Measurements from ENCODE around the gene ZNF264.

- no peak for TF ChIP-seq CTCF (IDR thresholded peaks at IDR 0.05)
- no peak for TF ChIP-seq POLR2A (IDR thresholded peaks at IDR 0.05)
Measured at GRCh38 chr19:57190301-57190700, 999 bp upstream of the ZNF264 start.
